Measurements from ENCODE around the gene NDC1.

- TF ChIP-seq PBX3 (IDR thresholded peaks at IDR 0.05) (no peak), REST (IDR thresholded peaks at IDR 0.05; ENCODE audit: low read depth, low read length) (no peak), POLR2AphosphoS5 (IDR thresholded peaks at IDR 0.05; ENCODE audit: low read depth, low read length) (no peak), JUND (IDR thresholded peaks at IDR 0.05) (no peak), GABPA (IDR thresholded peaks at IDR 0.05; ENCODE audit: low read depth) (no peak)
- TF ChIP-seq, protein P1, sequence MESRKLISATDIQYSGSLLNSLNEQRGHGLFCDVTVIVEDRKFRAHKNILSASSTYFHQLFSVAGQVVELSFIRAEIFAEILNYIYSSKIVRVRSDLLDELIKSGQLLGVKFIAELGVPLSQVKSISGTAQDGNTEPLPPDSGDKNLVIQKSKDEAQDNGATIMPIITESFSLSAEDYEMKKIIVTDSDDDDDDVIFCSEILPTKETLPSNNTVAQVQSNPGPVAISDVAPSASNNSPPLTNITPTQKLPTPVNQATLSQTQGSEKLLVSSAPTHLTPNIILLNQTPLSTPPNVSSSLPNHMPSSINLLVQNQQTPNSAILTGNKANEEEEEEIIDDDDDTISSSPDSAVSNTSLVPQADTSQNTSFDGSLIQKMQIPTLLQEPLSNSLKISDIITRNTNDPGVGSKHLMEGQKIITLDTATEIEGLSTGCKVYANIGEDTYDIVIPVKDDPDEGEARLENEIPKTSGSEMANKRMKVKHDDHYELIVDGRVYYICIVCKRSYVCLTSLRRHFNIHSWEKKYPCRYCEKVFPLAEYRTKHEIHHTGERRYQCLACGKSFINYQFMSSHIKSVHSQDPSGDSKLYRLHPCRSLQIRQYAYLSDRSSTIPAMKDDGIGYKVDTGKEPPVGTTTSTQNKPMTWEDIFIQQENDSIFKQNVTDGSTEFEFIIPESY (IDR thresholded peaks at IDR 0.05; ENCODE audit: borderline replicate concordance, low read depth): no peak
Measured at GRCh38 chr1:53825306-53825705, 12.8 kb downstream of the NDC1 start.

All from SK-N-SH (cell line).